Activated CD4-positive, alpha-beta T cell treated with anti-CD3 and anti-CD28 coated beads, Interleukin-2, amount 50 U/mL, for 48 hours (primary cell): ENCODE measurements around the gene CTDSPL.
A peak's percentile ranks its signal among the peaks of the same experiment; 100 is the strongest.

Experiments
- DNase-seq, 2 experiments: peaks; one replicate each; pipeline ENCODE4 v3.0.0-alpha.2; 2020

Gene CTDSPL

DNA sequence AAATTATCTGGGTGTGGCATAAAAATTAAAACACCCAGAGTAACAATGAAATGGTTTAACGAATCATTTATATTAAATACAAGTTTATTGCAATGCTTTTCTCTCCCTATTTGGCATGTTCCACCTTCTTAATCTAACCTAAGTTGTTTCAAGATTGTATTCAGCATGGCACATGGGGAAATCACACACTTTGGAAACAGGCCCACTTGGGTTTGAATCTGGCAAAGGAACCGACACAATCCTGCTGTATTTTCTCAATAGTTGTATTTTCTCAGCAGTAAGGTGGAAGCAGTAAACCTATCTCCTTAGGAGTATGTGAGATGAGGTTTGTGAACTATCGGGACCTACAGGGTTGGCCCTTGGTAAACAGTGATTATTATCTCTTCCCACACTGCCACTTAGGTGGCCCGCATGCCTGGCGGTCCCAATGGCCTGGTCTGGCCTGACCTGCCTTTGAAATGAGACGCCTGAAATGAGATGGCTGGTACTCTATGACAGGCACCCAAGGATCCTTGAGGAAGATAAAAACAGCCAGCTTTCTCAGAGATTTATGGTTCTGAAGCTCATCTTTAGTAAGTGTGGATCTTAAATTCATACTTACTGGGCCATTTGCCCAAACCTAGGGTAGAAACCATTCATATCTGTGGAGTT is 83.6 kb downstream of the CTDSPL start:
- DNase-seq: no peak

DNA sequence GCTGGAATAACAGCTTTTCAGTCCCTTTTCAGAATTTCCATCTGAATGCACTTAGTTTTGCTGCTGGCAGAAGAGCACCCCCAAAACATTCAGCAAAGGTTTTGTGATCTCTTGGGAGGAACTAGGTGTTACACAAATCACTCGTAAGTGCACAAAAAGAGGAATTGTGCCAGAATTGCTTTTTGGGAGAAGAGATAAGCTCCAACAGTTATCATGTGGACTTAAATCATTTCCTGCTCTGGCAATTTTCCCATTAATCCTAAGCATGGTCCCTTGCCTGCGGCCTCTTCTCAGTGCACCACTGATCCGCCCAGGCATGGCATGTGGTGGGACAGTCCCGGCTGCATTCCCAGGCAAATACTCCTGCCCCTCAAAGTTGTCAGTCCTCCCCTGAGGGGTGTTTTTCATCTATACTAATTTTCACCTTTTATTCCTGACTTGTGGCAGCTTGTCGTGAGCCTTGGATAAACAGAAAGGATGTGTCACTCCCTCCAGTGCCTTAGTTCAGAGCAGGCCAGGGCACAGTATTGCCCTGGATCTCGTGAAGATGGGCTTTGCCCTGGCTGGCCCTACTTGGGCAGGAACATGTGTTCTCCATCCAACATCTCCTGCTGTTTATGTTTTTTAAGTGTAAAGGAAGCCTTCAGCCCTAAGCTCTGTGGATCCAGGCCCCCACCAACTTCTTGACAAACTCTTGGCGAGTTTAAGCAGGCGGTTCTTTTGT is 84.3 kb downstream of the CTDSPL start:
- DNase-seq: no peak

DNA sequence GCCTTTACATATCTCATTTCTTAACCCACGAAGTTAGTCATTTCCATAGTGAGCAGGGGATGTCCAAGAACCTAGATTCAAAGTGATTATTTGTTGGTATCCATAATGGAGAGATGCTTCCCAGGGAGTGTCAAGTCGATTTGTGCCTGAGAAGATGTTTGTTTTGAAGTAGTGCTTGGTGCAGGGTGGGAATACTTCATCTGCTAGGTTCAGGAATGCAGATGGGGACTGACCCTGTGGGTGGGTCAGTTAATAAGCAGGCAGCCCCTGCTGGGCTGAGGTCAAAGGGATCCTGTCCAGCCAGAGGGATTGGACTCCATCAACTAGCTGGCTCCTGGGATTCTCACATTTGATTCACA is 84.8 kb downstream of the CTDSPL start:
- no peak for DNase-seq

DNA sequence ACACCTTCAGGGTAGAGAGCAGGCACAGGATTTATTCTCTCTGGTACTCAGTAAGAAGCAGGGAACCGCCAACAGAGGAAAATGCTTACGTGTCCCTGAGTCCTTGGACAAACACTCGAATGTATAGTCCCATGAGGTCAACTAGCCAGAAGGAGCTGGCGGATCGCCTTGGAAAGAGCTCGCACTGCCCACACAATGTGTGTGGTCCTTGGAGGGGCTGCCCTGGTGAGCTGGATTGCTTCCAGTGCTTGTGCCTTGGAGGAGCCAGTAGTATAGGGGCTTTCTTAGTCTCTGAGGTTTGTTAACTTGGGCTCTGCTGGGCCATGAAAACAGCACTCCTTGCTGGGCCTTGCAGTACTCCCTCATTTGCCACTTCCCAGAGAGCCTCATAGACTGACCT is 88.2 kb downstream of the CTDSPL start:
- no peak for DNase-seq

DNA sequence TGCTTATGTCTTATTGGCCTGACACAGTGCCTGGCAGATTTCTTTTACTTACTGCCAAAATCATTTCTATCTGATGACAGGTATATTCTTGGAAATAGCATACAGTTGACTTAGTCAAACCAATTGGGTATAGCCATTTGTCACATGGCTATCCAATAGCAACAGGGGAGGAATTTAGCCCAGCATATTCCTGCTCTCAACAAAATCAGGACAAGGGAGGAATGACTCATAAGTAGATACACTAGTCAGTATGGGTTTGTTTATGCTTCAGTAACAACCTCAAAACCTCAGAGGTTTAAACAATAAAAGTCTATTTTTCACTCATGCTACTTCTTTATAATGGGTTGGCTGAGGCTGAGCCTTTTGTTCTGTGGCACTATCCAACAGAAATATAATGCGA is 90.9 kb downstream of the CTDSPL start:
- no peak for DNase-seq

DNA sequence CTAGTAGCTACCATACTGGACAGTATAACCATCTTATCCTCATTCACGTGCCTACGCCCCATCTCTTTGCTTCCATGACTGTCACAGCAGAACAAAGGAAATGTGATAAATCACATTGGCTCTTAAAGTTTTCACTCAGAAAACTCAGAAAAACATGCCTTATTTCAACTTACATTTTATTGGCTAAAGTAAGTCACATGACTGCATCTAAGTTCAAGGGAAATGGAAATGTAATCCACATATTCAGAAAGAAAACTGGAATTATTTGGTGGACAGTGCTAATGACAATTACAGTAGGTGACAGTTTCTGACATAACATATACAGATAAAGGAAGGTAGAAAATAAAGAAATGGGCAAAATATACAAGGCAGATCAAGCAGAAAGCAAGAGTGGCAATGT is 91.5 kb downstream of the CTDSPL start:
- no peak for DNase-seq

DNA sequence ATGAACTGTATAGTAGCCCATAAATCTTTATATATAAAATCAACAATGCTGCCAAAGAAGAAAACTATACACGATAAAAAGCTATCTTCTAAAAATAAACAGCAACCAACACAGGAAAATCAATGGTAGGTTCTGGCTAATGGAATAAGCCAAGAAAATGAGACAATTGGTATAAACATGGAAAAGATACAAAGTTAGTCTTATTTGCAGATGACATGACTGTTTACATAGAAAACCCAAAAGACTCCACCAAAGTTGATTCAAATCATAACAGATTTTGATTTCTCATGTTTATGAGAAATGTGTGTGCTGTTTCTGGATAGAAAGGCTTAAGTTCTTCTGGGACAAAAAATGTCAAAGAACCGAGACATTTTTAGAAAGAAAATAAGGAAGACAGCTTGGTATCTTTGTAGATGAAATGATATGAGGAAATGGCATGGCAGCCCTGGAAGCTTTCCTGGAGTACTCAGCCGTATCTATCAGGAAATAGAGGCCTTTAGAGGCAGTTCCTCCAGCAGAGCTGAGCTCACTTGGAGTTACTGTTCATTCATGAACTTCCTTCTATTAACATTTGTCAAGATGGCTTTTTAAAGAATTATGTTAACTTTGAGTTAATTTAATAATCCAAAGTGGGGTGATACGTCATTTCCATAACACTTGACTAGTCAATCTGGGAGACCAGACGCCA is 92.2 kb downstream of the CTDSPL start:
- no peak for DNase-seq

DNA sequence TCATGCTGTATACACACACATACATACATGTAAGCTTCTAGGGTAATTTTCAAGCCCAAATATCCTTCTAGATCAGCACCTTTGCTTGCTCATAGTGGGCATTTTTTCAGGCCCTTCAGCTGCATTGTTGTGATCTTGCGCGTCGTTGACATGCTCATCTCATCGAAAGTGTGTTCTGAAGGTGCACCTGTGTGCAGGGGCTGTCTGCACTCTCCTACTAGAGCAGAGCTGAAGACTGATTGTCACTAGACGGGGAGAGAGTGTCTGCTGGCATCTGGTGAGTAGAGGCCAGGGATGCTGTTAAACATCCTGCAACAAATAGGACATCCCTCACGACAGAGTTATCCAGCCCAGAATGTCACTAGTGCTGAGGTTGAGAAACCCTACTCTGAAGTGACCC is 93.2 kb downstream of the CTDSPL start:
- DNase-seq: no peak

DNA sequence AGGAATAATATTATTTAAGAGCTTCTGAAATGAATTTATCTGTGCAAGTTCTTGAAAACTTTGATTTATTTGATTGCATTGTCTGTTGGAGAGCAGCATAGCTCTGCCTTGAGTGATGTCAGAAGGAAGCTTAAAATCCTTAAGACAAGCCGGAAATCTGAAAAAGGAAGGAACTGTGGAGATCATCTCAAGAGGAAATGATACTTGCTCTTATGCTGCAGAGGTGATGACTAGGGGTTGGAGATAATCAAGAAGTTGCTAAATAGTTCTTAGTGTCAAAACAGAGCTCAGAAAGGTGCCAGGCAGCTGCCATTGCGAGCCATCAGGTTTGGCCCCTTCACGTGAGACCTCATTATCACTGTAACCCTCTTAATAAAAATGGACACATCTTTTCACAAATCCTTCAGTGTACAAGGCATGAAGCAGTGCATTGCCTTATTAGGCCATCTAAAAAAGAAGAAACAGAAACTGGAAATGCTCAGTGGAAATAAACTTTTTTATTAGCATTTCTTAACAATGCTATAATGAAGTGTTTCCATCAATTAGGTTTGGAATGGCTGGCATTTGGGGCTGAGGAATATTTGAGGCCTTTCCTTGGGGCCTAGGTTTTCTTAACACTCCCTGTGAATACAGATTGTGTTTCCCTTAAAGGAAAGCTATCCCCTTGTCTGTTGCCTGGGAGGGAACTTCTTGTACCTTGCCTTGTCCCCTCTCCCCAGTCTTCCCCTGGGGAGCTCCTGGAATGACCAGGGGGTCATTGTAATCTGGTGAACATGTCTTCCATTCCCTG is 94.4 kb downstream of the CTDSPL start:
- no peak for DNase-seq

DNA sequence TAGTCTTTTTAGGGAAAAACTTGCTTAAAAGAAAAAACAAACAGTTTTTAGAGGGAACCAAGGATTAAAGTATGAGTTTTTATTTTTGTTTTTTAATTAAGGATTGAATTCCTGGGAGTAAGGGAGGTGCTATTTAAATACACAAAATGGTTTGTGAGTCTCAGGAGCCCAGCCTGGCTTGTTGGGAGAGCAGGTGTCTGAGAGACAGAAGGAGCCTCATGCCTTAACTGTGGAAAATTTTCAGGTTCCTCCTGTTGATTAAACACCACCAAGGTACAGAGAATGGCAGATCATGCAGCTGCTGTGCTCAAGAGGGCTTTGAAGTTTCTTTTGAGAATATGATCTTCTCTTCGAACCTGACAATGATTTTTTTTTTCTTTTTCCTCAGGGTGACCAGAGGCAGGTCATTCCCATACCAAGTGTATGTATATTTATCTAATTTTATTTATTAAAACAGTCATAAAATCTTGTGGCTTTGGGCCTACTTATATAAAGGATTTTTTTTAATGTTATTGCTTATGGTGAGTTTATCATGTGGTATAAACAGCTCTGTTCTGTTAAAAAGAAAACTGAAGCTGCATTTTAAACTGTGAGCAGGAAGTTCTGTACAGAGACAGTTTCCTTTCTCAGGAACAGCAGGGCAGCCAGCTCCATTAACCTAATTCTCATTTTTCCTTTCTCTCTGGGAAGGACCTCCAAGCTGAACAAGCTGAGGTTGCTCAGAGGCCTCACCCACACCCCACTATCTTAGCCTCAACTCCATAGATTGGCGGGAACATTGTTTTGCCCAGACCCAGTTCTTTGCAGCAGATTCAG is 95.3 kb downstream of the CTDSPL start:
- no peak for DNase-seq

DNA sequence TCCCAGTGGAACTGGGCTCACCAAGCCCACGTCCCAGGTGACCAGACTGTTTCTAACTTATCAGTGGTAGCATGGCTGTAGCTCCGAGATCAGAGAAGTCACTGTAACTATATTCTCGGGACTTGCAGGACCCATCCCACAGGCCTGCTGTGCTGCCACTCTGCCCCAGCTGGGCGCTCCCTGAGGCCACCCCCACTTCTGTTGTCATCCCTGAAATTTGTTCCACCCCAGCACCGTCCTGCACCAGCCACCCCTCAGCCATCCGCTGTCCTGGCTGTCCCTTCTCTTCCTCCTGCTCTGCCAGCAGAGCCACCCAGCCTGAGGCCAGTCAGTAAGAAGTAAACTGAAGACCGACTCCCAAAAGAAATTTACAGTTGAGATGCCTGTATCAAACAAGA is 95.9 kb downstream of the CTDSPL start:
- no peak for DNase-seq

DNA sequence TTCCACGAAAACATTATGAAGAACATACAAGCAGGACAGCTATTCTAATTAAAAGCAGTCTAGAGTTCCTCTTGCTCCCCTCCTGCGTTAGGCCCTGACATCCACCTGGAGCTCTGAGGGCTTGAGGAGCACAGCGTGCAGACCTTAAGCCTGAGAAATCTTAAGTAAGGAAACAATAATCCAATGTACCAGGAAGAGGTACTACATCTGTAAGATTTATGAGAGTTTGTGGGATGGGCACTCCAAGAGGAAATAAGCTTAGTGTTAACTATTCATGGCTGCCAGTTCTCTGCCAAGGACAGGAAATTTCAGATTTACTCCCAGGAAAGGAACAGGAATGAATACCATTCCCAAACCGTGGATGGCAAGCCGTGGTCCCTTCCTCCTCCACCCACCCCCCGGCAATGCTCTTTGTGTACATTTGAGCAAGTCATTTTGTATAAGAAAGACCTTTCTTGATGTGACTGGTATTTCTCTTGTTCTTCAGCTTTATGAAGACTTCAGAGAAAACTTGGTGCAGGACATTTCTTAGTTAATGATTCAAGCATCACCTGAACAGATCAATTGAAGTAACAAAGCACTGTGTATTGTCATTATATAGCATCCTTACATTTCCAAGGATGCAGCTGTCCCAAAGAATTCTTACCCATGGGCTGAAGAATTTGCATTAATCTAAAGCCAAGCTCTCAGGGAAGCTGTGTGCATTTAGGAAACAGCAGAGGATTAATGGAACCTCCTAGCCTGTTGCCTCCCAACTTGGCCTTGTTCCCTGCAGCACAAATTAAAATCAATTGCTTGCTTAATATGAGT is 100.1 kb downstream of the CTDSPL start:
- no peak for DNase-seq

DNA sequence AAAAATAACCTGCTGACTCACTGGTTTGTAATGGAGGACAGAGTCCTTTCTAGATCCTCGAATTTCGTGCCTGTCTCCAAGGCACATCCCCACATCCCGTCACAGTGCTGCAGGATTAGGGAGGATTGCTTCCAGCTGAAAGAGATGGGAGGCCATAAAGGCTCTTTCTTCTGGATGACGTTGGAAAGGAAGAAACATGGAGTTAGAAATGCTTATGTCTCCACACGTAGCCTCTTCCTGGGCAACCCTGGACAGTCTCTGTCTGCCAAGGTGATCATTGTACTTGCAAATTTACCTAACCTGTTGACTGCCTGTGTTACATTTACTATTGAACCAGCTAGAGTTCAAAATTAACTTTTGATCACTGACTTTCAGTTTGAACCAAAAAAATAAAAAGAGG is 101.3 kb downstream of the CTDSPL start:
- DNase-seq: no peak

DNA sequence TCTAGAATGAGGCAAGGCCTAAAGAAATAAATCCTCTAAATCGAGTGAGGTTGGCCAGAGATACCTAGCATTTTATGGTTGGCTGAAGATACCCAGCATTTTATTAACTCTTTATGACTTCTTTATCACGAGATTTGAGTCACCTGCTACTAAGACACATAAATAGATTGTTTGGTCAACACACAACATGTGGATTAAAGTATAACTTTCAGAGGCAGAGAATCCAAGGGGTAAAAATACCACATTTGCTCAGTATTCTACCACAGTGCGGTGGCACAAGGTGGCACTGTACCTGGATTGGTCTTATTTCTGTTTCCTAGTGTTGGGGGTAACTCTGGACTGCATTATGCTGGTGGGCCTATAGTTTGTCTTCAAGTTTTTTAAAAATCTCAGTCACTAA is 102.0 kb downstream of the CTDSPL start:
- DNase-seq: no peak

DNA sequence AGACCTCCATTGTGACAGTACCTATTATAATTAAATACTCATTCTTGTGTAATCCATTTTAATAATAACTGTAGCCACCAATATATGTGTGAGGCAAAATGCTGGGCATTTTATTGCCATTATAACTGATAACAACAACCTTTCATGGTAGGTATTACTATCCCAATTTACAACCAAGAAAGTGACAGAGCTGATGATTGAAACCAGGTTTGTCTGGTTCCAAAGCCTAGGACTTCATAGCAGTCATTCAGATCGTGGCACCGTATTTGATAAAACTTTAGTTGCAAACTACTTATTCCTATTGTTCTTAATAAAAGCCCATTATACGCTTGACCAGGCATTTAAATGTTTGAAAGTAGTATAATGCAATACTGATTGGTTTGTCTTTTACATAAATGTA is 102.5 kb downstream of the CTDSPL start:
- DNase-seq: no peak

DNA sequence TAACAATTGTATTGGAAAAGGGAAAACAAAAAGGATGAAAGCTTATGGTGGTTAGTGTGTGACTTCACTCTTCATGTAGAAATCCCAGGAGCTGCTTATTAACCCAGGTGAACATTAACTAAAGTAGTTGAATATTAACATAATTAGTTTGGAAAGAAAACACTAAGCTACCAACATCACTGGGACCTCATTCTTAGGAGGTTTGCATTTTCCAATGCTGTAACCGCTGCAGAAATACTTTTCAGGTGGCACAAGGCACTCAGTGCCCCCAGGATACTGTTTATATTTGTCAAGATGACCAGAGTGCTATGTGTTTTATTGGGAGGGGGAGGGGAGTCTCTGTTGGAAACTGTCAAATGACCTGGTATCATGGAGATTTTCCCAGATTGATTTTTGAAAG is 103.0 kb downstream of the CTDSPL start:
- DNase-seq: no peak

DNA sequence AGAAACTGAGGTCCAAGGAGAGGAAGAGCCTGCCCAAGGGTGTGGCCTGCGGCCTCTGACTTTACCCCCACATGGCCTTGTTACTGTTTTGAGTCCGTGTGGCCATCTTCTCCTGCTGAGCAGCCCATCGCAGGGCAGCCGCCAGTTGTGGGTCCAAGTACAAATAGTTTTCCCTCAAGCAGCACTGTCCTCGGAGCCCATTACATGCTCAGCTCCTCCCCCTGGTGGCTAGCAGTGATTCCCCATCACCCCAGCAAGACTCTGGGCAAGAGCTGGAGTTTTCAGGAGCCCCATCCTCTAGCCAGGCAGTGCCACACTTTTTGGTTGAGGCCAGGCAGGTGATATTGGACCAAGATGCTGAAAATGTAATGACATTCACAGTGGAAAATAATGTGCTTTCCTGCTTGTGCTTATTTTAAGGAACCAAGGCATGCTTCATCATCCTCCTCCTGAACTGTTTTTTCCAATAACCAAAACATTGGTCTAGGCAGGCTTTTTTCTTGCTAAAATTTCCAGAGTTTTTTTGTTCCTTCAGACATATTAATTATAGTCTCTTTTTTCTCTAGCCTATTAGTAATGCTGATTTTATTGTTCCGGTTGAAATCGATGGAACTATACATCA is 105.7 kb downstream of the CTDSPL start:
- peak; percentile 63 to 72 for DNase-seq

DNA sequence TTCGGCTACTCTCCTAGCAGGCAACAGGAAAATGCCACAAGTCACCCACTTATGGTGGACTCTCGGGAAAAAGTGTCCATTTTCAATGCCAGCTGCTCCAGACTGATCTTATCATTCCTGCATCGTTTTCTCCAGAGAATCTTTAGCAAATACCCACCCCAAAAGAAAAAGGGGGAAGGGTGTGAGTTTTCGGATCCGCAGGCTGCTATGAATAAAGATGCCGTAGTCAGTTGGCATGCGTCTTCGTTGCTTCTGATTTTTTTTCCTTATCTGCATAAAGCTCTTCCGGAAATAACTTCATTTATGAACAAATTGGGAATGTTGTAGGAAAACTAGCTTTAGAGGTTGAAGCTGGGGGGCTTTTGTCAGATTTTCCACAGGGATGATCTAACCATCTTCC is 106.5 kb downstream of the CTDSPL start:
- no peak for DNase-seq

DNA sequence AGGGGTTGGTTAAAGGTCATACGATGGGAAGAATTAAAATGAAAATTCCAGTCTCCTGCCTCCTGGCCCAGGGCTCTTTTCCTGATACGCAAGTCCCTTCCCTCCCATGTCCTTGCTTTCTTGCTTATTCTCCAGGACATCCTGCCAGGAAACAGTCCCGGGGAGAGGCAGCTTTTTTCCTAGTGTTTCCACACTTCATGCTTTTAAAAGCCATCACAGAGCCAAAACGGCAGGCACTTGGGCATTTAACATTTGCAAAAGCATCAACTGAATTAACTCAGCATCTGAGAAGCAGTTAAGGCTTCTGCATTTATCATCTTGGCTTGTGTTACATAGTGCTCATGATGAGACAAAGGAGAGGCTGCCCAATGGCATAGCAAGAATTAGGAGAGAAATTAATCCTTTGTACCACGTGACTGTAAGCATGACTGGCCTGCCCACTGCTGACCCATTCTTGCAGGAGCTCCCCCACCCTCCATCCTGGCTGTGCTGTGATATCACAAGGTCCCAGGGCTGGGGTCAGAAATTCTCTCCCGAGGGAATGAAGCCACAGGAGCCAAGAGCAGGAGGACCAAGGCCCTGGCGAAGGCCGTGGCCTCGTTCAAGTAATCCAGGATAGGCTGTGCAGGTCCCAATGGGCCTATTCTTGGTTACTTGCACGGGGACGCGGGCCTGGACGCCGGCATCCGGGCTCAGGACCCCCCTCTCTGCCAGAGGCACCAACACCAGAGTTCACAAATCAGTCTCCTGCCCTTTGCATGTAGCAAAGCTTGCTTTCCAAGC is 107.3 kb downstream of the CTDSPL start:
- no peak for DNase-seq

DNA sequence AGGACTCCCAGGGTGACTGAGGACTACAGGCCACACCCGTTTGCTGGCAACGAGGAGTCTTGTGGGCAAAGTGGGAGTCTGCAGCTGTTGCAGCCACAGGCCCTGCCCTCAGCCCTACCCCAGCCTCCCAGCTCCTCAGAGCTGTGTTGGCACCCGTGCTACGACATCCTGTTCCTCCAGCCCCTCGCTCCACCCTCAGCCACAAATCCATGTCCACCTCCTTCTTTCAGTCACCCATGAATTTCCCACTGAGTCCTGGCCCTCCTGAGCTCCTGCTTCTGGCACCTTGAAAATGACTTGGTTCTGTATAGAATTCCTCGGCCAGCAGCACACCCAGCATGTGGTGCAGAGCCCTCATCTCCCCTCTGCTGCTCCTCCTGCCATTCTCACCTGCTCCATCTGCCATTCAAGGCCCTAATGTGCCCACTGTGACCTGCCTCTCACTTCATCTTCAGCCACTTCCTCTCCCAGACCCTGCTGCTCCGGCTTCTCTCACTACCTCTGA is 108.0 kb downstream of the CTDSPL start:
- DNase-seq: no peak
